ENCODE results near the gene SMIM10L2A.

Gene SMIM10L2A

GRCh38 chrX:135432453-135432852 lies 10.7 kb downstream of the SMIM10L2A start:
- no peak for TF ChIP-seq CTCF (IDR thresholded peaks at IDR 0.05)
- DNase-seq (ENCODE audit: low spot score) = no peak
- H3K4me3 ChIP-seq = no peak overlapping the region
- H3K27ac ChIP-seq = no peak overlapping the region

GRCh38 chrX:135432881-135433521 lies 11.3 kb downstream of the SMIM10L2A start:
- no peak overlapping the region for H3K27ac ChIP-seq
- TF ChIP-seq CTCF (IDR thresholded peaks at IDR 0.05) = no peak
- no peak for DNase-seq (ENCODE audit: low spot score)

DNA sequence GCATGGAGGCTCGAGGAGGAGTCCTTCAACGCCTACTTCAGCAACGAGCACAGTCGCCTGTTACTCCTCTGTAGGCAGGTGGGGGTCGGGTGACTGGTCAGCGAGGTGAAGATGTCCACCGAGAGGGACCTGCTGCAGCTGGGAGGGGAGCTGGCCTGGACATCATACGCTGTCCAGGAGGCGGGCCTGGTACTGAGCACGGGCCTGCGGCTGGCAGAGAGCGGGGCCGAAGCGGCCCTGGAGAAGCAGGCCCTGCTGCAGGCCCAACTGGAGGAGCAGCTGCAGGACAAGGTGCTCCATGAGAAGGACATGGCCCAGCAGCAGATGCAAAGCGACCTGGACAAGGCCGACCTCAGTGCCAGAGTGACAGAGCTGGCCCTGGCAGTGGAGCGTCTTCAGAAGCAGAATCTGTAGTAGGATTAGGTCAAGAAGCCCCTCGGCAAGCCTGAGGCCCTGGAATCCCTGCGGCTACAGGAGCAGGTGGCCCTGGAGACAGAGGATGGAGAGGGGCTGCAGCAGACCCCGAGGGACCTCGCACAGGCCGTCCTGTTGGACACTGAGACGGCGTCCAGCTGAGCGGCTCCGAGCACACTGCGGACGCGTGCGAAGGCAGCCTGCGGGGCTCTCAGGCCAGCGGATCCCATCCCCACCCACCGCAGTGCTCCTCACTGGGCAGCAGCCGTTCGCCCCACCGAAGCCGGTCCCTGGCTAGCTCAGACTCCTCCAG lies 11.9 kb downstream of the SMIM10L2A start:
- Histone ChIP-seq H3K27ac (no peak overlapping the region), H3K4me3 (no peak overlapping the region)
- TF ChIP-seq CTCF (IDR thresholded peaks at IDR 0.05) = no peak
- no peak for DNase-seq (ENCODE audit: low spot score)

More at GRCh38 chrX:135432881-135433521, 11.3 kb downstream of the SMIM10L2A start:
- no peak overlapping the region for H3K4me3 ChIP-seq

GRCh38 chrX:135434258-135435138 lies 12.8 kb downstream of the SMIM10L2A start:
- TF ChIP-seq CTCF (IDR thresholded peaks at IDR 0.05) = no peak
- DNase-seq (ENCODE audit: low spot score) = no peak
- H3K4me3 ChIP-seq = no peak overlapping the region
- H3K27ac ChIP-seq = no peak overlapping the region

- no peak overlapping the region for H3K27ac ChIP-seq
- H3K4me3 ChIP-seq = no peak overlapping the region
- no peak for TF ChIP-seq CTCF (IDR thresholded peaks at IDR 0.05)
- DNase-seq (ENCODE audit: low spot score) = no peak
Measured at GRCh38 chrX:135435139-135435922, 13.6 kb downstream of the SMIM10L2A start.

DNA sequence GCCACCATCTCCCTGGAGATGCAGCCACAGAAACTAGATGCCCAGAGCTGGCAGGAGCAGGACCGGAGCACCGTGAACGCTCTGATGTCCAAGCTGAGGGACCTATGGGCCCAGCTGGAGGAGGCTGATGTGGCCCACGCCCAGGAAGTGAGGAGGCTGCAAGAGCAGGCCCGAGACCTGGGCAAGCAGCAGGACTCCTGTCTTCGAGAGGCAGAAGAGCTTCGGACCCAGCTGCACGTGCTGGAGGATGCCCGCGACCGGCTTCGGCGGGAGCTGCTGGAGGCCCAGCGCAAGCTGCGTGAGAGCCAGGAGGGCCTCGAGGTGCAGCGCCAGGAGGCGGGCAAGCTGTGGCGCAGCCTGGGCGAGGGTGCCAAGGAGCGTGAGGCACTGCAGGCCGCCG lies 14.2 kb downstream of the SMIM10L2A start:
- Histone ChIP-seq H3K27ac (no peak overlapping the region), H3K4me3 (no peak overlapping the region)
- no peak for DNase-seq (ENCODE audit: low spot score)
- TF ChIP-seq CTCF (IDR thresholded peaks at IDR 0.05) = no peak
